Epithelial cell of prostate (primary cell): ENCODE data around the gene KDM4B.

Experiments used
- DNase-seq: peaks from one replicate; pipeline ENCODE4 v3.0.0-alpha.2; 2011; ENCODE audit warnings: low read depth, low spot score
- H3K27ac ChIP-seq: fragments of 450-650 bp; 2 replicates; pipeline ENCODE4 v1.5.1; 2017; ENCODE audit warnings: mild to moderate bottlenecking

KDM4B gene

GRCh38 chr19:5030136-5030820 is 61.4 kb downstream of the KDM4B start:
- no peak overlapping the region for H3K27ac ChIP-seq
- DNase-seq, result no peak

DNA sequence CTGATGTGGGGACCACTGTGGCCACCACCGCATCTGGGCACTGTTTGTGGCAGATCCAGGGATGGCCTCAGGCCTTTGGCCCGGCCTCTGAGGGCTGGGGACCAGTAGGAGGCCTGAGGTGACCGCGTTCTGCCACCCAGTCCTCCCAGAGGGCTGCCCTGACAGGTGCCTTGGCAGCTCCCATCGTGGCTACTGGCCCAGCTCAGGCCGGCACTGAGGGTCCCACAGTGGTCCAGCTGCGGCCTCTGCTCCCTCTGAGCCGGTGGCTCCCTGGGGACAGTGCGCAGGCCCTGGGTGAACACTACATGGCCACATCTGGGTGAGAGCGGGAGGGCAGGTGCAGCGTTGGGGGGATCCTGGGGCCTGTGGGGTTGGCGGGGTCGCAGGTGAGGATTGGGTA is 61.9 kb downstream of the KDM4B start:
- no peak overlapping the region for H3K27ac ChIP-seq

GRCh38 chr19:5031231-5032100 is 62.6 kb downstream of the KDM4B start:
- H3K27ac ChIP-seq, result no peak overlapping the region
- no peak for DNase-seq

More for the DNA sequence above, 61.9 kb downstream of the KDM4B start:
- no peak for DNase-seq

DNA sequence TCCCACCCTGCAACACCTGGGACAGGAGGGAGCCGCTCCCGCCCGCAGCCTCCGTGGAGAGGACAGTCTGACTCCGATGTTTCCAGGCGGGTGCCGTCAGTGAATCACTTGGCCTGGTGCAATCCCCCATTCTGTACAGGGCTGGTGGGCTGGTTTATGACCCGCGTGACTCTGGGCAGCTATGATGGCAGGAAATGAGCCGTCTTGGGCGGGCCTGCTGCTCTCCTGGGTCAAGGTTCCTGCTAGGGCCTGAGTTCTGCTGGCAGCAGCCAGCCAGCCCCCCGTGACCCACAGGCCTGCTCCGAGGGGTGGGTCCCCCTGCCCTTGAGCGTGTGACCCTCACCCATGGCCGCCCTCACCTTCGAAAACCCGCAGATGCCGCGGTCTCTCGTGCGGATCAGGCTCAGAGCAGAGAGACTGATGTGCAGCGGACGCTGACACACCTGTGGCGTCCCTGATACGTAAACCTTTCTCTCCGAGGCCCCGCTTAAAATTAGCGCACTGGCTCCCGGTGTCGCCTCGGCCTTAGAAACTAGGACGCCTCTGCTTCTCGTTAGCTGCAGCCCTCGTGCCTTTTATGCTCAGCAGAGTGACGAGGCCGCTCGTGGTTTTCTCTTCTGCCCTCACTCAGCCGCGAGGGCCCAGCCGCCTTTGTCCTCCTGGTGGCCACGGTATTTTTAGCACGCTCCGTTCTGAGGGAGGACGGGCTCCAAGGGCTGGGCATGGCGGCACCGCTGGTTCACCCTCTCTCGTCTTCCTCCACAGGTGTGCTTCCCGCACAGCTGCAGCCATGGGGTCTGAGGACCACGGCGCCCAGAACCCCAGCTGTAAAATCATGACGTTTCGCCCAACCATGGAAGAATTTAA is 63.4 kb downstream of the KDM4B start:
- H3K27ac ChIP-seq, result no peak overlapping the region
- DNase-seq, result no peak

- no peak for DNase-seq
- no peak overlapping the region for H3K27ac ChIP-seq
These were observed 66.3 kb downstream of the KDM4B start for GRCh38 chr19:5035105-5035761.

- no peak overlapping the region for H3K27ac ChIP-seq
These were observed 67.1 kb downstream of the KDM4B start for GRCh38 chr19:5035793-5036697.

DNA sequence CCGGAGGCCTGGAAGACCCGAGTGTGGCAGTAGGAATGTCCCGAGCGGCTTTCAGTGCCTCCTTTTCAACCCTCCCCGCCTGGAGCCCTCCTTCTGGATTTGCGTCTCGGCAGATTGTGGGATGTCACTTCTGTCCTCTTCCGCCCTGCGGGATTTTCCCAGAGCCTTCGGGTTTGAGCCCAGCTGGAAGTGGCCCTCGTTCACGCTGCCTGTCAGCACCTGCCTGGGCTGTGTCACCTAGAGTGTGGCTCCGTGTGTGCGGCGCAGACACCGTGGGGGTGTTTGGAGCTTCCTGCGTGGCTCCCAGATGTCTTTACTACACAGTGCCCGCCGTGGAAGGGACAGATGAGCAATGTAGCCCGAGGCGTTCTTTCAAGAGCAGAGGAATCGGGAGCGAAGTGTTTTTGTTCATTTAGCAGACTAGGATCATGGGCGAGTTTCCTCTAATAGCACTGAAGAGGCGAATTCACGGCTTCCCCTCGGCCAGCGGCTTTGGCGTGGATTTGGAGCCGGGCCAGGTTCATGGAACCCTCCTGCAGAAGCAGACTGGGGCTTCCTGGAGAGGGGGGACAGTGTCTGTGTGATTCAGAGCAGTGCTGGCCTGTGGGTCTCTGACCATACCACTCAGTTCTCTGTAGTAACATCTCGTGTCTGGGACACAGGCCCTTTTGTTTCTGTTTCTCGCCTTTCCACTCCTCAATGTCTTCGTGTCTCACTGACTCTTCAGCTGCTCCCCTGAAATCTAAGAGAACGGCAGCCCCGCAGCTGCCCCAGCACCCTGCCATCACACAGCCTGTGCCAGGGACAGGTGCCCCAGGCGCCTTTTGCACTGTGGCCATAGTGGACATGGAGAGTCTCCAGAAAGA is 68.0 kb downstream of the KDM4B start:
- H3K27ac ChIP-seq, result no peak overlapping the region
- no peak for DNase-seq

More at GRCh38 chr19:5035793-5036697, 67.1 kb downstream of the KDM4B start:
- DNase-seq, result no peak

GRCh38 chr19:5037936-5038335 is 69.0 kb downstream of the KDM4B start:
- no peak overlapping the region for H3K27ac ChIP-seq
- DNase-seq, result no peak

DNA sequence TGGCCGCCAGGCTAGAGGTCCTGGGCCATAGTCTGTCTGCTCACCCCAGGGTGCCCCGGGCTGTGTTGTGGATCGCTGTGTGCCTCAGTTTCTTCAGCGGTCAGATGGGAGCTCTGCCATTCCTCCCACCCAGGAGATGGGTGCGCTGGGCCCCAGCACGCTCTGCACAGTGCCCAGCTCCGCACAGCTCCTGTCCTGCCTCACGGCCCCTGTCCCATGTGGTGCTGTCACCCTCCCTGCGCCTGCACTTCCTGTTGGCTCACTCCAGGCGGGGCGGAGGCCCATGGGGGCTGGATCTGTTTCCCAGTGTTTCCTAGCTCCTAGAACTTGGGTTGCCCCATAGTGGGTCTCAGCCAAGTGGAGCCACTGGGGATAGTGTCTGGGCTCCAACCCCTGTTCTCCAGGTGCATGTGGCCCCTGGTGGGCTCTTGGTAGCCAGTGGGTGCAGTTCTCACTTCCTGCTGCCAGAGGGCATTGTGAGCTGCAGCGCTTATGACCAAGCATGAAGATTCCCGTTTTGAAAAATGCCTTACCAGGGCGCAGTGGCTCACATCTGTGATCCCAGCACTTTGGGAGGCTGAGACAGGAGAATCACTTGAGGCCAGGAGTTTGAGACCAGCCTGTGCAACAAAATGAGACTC is 69.8 kb downstream of the KDM4B start:
- H3K27ac ChIP-seq, result no peak overlapping the region
- no peak for DNase-seq

GRCh38 chr19:5039642-5040543 is 71.0 kb downstream of the KDM4B start:
- DNase-seq, result no peak
- H3K27ac ChIP-seq, result no peak overlapping the region

DNA sequence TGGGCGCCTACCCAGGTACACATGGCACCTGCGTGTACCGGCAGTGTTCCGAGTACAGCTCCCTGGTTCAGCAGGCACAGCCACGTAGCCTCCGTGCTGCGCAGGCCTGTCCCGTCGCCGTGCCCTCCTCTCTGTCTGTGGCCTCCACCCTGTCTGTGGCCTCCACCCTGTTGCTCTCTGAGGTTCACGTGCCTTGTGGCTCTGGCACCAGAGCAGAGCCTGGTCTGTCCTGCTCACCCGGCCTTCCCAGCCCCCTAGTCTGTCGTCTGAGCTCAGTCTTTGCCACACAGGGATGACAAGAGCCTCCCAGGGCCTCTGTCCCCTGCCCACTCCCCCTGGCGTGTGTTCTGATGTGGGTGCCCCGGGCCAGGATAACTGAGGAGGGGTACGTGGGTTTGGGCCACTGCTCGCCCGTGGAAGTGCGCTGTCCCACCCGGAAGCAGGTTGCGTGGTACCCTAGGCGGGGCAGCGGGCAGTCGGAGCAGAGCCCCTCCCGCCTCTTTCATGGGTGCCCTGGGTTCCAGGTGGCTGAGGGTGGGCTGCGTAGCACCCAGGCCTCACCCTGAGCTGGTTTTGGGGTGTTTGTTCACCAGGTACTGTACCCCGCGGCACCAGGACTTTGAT is 71.7 kb downstream of the KDM4B start:
- no peak for DNase-seq
- no peak overlapping the region for H3K27ac ChIP-seq

GRCh38 chr19:5041168-5041912 is 72.4 kb downstream of the KDM4B start:
- H3K27ac ChIP-seq, result no peak overlapping the region
- DNase-seq, result no peak

- DNase-seq, result no peak
- no peak overlapping the region for H3K27ac ChIP-seq
These were observed 72.9 kb downstream of the KDM4B start for GRCh38 chr19:5041913-5042187.

DNA sequence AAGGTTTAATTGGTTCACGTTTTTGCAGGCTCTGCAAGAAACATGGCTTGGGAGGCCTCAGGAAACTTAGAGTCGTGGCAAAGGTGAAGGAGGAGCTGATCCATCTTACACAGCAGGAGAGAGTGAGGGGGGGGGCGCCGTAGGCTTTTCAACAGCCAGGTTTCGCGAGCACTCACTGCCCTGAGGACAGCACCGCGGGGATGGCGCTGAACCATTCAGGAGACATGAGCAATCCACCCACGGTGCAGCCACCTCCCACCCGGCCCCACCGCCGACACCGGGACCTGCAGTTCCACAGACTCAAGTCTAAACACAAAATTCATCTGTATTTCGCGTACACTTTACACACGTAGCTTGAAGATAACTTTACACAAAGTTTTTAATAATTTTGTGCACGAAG is 73.6 kb downstream of the KDM4B start:
- H3K27ac ChIP-seq, result no peak overlapping the region
- DNase-seq, result no peak

DNA sequence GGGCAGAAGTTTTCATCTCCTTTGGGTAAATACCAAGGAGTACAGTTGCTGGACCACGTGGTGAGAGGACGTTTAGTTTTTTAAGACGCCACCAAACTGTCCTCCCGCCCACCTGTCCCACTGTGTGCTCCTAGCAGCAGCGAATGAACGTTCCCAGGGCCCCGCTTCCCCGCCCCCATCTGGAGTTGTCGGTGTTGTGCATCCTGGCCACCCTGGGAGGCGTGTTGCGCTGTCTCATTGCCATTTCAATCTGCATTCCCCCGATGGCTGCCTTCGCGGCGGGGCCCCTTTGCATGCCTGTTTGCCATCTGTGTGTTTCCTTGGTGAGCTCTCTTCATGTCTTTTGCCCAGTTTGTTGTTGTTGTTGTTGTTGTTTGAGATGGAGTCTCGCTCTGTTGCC is 76.1 kb downstream of the KDM4B start:
- no peak overlapping the region for H3K27ac ChIP-seq

GRCh38 chr19:5045956-5046338 is 77.0 kb downstream of the KDM4B start:
- H3K27ac ChIP-seq, result peak overlapping the region; percentile 50

More for the DNA sequence above, 76.1 kb downstream of the KDM4B start:
- DNase-seq, result no peak

More at GRCh38 chr19:5045956-5046338, 77.0 kb downstream of the KDM4B start:
- no peak for DNase-seq
